HCEC 1CT (cell line): ENCODE measurements around the gene IPCEF1.

Experiments used
- DNase-seq: peaks from one replicate; pipeline ENCODE4 v3.0.0-alpha.2; 2017

The IPCEF1 gene

GRCh38 chr6:154156135-154156896, 200.3 kb downstream of the IPCEF1 start:
- DNase-seq: peak; percentile 20

- peak; percentile 48 for DNase-seq
Observed at GRCh38 chr6:154154389-154154967, 202.1 kb downstream of the IPCEF1 start.

DNA sequence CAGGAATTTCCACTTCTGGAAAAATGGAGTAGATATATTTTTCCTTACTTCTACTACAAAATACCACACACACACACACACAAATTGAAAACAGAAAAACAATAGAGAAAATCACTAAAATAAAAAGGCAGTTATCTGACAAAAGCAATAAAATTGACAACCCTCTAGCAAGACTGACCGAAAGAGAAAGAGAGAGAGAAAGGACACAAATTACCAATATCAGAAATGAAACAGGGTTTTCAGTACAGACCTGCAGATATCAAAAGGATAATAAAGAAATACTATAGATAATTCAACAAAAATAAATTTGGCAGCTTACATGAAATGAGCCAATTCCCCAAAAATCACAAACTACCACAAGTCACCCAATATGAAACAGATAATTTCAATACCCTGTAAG, 212.8 kb downstream of the IPCEF1 start:
- DNase-seq: no peak

GRCh38 chr6:154140743-154141142, 215.9 kb downstream of the IPCEF1 start:
- DNase-seq: no peak

GRCh38 chr6:154139892-154140291, 216.7 kb downstream of the IPCEF1 start:
- no peak for DNase-seq

DNA sequence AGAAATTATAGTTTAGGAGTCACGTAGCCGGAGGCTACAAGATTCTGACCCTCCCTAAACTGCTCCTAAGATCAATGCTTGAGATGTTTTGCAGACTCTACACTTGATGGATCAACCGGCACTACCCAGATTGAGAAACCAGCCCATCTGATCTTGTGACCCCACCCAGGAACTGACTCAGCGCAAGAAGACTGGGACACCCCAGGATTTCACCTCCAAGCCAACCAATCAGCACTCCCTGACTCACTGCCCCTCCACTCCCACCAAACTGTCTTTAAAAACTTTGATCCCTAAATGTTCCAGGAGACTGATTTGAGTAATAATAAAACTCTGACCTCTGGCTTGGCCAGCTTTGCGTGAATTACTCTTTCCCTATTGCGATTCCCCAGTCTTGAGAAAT, 217.8 kb downstream of the IPCEF1 start:
- no peak for DNase-seq

- no peak for DNase-seq
Observed at GRCh38 chr6:154134471-154135147, 222.0 kb downstream of the IPCEF1 start.

DNA sequence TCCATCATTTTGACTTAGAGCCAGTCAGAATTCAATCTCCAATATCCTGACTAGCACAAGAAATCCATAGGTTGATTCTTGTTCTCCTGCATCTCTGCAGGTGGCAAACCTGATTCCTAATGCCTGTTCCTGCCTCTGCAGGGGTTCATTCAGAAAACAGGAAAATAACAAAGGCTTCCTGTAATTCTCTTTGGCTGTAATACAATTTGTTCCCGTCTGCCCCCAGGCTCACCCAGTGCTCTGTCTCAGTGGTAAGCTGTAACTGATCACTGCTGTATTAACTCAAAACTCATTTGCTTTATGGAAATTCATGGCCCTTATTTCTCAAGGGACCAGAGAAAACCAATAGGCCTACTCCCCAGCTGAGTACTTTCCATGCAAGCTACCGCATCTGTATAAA, 228.9 kb downstream of the IPCEF1 start:
- no peak for DNase-seq

- no peak for DNase-seq
Observed at GRCh38 chr6:154125421-154125820, 231.2 kb downstream of the IPCEF1 start.

GRCh38 chr6:154123155-154123956, 233.2 kb downstream of the IPCEF1 start:
- no peak for DNase-seq

DNA sequence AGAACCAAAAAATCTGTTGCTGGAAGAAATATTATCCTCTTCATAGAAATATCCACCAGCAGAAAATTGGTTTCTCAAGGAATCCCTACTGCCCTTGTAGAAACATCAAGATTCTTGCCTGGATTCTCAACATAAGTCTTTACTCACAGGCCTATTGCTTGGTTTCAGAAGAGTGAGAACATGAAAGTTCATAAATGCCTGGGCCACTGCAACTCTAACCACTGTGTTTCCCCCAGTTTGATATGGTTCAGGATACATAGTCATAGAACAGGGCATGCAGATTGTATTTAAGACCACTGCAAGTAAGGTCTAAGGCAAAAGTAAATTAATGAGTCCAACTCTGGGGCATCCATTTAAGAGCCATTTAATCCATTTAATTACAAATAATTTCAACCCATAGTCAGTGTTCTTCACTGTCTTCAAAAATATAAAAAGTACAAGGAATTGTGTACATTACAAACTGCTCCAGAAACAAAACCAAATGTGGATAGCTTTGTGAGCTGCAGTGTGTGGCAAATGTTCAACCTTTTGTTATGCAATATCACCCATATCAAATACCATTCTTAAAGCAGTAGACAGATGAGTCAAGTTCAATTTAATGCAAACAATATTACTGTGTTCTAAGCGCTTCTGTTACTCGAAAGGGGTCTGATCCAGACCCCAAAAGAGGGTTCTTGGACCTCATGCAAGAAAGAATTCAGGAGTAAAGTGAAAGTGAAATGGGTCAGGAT, 234.2 kb downstream of the IPCEF1 start:
- no peak for DNase-seq

- DNase-seq: no peak
Observed at GRCh38 chr6:154117485-154117884, 239.1 kb downstream of the IPCEF1 start.

GRCh38 chr6:154113392-154113791, 243.2 kb downstream of the IPCEF1 start:
- DNase-seq: no peak

- DNase-seq: peak; percentile 19
Observed at GRCh38 chr6:154112181-154112809, 244.3 kb downstream of the IPCEF1 start.

GRCh38 chr6:154111025-154111424, 245.6 kb downstream of the IPCEF1 start:
- no peak for DNase-seq

DNA sequence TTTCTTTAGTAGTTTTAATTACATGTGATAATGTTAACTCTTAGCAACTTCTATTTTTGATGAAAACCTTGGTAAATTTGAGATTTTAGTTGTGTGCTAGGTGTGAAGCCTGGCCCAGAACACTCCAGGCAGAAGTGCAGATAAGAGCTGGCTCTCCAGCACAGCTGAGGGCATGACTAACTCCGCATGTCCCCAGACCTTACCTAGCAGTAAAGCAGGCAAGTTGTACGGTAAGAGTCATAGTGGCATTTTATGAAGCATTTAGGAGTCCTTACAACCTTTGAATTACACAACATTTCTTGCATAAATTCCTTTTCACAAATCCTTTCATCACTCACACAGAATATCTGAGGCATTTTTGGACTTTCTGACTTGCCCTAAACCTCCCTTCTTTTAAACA, 250.4 kb downstream of the IPCEF1 start:
- no peak for DNase-seq
